ENCODE measurements around the gene RBP4.

DNA sequence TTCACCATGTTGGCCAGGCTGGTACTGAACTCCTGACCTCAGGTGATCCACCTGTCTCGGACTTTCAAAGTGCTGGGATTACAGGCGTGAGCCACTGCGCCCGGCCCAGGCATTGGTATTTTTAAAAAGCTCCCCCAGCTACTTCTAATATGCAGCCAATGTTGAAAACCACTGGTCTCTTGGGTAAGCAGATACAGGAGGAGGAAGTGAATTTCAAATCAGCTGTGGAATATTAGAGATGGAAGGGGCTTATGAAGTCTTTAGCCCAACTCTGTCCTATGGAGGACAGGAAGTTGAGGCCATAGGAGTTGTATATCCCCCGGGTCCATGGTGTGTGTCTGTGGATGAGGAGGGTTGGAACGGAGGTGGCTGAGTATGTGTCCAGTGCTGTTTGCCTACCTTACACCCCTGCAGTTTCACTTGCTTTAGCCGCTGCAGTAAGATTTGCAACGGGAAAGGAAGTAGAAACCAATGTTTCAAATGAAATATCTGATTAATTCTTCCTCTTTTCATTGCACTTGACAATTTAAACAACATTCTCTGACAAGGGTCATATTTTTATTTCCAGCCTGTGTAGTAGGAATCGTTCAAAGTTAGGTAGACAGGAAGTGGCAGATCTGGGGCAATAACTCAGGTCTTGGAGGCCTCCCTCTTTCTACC lies 14.7 kb upstream of the RBP4 start:
- no peak for TF ChIP-seq POLR2AphosphoS5 (IDR thresholded peaks at IDR 0.05; ENCODE audit: low read depth, low read length)
- no peak for TF ChIP-seq TAF1 (IDR thresholded peaks at IDR 0.05; ENCODE audit: low read depth, low read length)
- no peak for TF ChIP-seq POLR2A (IDR thresholded peaks at IDR 0.05; ENCODE audit: low read depth, low read length)
- no peak for TF ChIP-seq PAX5 (IDR thresholded peaks at IDR 0.05; ENCODE audit: insufficient read depth, low read length, severe bottlenecking)
- no peak for TF ChIP-seq SPI1 (IDR thresholded peaks at IDR 0.05; ENCODE audit: low read depth, low read length)
- no peak for TF ChIP-seq POU2F2 (IDR thresholded peaks at IDR 0.05; ENCODE audit: low read depth, low read length)
